22Rv1 (cell line): ENCODE results near the gene TNFRSF19.

ENCODE experiments used
- ZFX ChIP-seq: fragments of 450-650 bp; IDR thresholded peaks from 2 replicates; pipeline ENCODE4 v1.6.1; 2017; ENCODE audit warnings: antibody characterized with exemption, borderline replicate concordance
- TF ChIP-seq, protein P1 (sequence below): fragments of 450-650 bp; IDR thresholded peaks from 2 replicates; pipeline ENCODE4 v1.5.1; 2017; ENCODE audit warnings: mild to moderate bottlenecking

DNA sequence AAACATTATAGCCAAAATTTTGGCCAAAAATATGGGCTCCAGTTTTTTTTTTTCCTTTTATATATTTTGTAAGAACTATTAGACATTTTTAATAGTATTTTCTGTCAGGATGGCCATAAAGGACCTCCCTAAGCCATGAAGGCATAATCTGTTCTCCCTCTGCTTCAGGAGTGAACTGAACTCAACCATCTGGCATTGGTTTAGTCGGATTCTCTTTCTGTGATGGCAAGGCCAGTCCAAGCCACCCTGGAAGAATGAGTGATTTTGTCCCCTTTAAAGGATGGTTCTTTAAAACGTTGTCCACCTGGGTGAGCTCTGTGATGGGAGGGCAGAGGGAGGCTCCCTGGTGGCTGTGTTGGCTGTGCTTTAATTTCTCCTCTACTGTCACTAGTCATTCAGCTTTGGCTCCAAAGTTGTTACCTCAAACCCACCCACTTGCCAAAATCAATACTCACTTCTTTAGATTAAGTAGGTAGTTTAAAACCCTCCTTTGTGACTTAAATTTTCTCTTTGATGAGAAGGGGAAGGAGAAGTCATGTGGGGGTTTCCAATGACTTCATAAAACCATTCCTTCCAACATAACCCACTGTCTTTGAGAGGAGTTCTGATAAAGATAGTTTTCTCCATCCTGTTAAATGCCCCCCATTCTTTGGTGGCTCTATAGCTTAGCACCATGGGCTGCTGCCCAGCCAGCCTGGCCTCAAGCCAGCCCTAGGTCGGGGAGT is 4.4 kb downstream of the TNFRSF19 start:
- TF ChIP-seq, protein P1, sequence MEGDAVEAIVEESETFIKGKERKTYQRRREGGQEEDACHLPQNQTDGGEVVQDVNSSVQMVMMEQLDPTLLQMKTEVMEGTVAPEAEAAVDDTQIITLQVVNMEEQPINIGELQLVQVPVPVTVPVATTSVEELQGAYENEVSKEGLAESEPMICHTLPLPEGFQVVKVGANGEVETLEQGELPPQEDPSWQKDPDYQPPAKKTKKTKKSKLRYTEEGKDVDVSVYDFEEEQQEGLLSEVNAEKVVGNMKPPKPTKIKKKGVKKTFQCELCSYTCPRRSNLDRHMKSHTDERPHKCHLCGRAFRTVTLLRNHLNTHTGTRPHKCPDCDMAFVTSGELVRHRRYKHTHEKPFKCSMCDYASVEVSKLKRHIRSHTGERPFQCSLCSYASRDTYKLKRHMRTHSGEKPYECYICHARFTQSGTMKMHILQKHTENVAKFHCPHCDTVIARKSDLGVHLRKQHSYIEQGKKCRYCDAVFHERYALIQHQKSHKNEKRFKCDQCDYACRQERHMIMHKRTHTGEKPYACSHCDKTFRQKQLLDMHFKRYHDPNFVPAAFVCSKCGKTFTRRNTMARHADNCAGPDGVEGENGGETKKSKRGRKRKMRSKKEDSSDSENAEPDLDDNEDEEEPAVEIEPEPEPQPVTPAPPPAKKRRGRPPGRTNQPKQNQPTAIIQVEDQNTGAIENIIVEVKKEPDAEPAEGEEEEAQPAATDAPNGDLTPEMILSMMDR = no peak
- no peak for TF ChIP-seq ZFX
